Inflammatory macrophage treated with lipopolysaccharide for 1 hour (primary cell): ENCODE data around the gene KRTAP5-5.
"Not testable (repeated sequence)": the region's sequence is repeated elsewhere in the genome, so short reads cannot be mapped to it uniquely, and the experiment has no call there.

ENCODE experiments used
- DNase-seq, 2 donors: peaks; one replicate each; pipeline ENCODE4 v3.0.0-alpha.2; 2020 to 2022

Gene KRTAP5-5

GRCh38 chr11:1660111-1660867 lies 30.7 kb downstream of the KRTAP5-5 start:
- DNase-seq: no peak

GRCh38 chr11:1661454-1662269 lies 32.1 kb downstream of the KRTAP5-5 start:
- not testable (repeated sequence) for DNase-seq

GRCh38 chr11:1662699-1663283 lies 33.2 kb downstream of the KRTAP5-5 start:
- not testable (repeated sequence) for DNase-seq

GRCh38 chr11:1665313-1665712 lies 35.7 kb downstream of the KRTAP5-5 start:
- DNase-seq: no peak

DNA sequence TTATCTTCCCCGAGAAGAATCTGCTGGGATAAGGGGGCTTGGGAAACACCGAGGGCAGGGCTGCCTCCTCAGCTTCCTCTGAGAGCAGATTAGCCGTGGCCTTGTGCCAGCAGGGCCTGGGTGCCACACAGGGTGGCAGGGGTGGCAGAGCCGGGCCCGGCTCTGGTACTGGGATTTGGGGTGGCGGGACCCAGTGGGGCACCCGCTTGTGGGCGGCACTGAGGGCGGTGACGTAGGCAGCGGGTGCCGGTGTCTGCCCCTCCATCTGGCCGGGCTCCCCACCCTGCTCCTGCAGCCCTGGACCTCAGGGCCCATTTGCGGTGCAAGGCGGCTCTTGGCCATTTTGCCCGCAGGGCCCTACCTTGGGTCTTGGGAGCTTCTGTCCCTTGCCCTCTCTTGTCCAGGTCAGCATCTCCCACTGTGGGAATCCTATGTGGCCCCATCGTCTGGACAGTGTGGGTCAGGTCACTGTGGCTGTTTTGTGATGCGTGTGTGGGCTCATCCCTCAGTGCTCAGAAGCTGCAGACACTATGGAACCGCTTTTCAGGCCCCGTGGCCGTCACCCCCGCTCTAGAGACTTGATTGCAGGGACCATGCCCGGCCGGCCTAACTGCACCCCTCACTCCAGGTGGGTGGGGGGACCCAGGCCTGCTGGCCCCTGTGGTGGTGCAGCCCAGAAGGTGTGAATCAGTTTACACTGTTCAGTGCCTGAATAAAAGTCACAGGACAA lies 37.7 kb downstream of the KRTAP5-5 start:
- DNase-seq: no peak

DNA sequence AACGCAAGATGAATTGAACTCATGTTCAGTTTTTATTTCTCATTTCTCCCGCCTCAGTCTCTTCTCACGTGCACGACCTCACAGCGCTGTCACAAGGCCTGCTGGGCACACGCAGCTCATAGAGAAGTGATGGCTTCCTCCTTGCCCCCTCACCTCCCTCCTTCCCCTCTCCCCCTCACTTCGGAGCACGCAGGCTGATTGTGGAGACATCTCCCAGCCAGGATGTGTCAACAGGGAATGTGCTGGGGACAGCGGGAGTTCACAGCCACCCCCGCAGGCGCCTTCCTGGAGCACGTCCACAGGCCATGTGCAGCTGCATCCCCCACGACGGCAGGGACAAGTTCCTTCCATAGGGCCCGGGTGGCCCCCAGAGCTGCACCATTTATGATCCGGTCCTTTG lies 38.3 kb downstream of the KRTAP5-5 start:
- no peak for DNase-seq

- no peak for DNase-seq
Measured at GRCh38 chr11:1668911-1669473, 39.4 kb downstream of the KRTAP5-5 start.

DNA sequence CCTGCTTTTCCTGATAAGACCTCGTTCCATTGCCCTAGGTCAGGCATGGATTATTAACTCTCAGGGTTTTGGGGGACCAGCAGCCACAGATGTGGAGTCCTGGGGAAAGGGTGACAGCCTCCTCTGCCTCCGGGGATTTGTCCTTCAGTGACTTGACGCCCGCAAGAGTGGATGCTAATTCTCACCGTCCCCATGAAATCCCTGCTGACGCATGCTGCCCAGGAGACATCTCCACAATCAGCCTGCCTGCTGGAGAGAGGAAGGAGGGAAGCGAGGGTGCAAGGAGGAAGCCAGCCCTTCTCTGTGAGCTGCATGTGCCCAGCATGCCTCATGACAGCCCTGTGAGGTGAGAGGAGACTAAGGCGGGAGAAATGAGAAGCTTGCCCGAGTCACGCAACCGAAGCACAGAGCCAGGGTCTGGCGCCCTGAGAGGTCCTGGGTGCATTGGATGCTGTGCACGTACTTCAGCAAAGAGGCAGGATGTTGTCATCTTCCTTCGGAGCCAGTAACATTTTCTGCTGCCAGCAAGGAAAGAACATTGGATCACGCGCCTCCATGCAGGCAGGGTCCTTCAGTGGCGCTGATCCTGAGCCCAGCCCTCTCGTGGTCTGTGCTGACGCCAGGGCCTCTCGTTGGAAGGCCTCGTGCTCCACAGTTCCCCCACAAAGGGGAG lies 40.1 kb downstream of the KRTAP5-5 start:
- no peak for DNase-seq

DNA sequence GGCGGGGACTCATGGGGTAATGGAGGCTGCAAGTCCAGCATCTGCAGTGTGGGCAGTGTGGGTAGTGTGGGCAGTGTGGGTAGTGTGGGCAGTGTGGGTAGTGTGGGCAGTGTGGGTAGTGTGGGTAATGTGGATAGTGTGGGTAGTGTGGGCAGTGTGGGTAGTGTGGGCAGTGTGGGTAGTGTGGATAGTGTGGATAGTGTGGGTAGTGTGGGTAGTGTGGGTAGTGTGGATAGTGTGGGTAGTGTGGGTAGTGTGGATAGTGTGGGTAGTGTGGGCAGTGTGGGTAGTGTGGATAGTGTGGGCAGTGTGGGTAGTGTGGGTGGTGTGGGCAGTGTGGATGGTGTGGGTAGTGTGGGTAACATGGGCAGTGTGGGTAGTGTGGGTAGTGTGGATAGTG lies 40.9 kb downstream of the KRTAP5-5 start:
- DNase-seq: not testable (repeated sequence)

GRCh38 chr11:1670905-1671371 lies 41.4 kb downstream of the KRTAP5-5 start:
- DNase-seq: no peak

GRCh38 chr11:1671658-1672057 lies 42.1 kb downstream of the KRTAP5-5 start:
- no peak for DNase-seq

- DNase-seq: no peak
Measured at GRCh38 chr11:1672613-1673350, 43.2 kb downstream of the KRTAP5-5 start.

DNA sequence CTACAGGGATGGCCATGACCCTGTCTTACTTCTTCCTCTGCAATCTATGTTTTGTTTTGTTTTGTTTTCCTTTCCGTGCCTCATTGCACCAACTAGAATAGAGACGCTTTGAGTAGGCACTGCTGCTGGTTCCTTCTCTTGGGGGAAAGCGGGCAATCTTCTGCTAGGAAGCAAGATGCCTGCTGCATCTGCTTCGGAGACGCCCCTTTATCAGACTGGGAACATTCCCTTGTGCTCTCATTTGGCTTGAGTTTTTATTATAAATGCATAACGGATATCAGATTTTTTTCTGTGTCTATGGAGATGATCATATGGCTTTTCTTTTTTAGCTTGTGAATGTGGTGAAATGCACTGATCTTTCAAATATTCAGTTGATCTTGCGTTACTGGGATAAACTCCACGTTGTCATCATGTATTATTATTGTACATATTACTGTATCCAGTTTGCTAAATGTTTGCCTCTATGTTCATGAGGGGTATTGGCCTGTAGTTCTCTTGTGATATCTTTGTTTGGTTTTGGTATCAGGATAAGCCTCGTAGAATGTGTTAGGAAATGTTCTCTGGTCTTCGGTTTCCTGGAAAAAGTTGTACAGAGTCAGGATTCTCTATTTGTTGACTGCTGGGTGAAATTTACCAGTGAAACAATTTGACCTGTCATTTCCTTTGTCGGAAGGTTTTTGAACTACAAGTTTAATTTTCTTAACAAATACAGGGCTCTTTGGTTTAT lies 44.0 kb downstream of the KRTAP5-5 start:
- no peak for DNase-seq

DNA sequence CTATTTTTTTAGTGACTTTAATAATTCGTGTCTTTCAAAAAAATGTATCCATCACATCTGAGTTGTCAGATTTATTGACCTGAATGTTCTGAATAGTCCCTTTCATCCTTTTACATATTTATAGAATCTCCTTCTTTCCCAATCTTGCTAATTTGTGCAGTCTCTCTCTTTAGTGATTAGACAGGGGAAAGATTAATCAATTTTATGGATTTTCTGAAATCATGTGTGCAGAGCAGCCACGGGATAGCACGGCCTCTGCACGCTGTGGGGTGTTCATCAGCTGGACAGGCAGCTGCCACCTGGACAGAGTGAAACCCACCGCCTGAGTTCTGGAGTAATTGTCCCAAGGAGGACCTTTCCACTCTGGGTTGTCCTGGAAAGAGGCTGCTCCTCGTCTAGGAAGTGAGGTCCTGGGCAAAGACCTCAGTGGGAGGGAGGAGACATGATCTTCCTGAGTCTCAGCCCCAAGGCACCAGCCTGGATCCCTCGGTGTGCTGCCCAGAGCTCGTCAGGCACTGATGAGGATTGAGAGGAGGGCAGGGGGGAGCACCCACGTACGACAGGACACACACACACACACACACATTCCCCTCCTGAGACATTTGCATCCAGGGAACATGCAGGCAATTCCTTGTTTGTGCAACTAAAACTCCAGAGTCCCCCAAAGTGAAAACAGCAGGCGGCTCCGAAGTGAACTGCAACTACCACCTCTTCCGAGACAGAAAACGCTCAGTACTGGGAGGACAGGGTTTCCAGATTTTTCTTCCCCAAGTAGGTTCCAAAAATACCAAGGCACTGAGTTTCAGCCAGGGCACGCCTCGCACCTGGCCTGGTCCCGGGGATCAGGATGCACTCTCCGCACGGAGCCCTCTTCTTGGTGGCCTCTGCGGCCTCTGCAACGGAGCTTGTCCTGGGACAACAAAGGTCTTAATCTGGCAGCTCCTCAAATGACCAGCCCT lies 44.9 kb downstream of the KRTAP5-5 start:
- DNase-seq: no peak

GRCh38 chr11:1675536-1676228 lies 46.1 kb downstream of the KRTAP5-5 start:
- no peak for DNase-seq

DNA sequence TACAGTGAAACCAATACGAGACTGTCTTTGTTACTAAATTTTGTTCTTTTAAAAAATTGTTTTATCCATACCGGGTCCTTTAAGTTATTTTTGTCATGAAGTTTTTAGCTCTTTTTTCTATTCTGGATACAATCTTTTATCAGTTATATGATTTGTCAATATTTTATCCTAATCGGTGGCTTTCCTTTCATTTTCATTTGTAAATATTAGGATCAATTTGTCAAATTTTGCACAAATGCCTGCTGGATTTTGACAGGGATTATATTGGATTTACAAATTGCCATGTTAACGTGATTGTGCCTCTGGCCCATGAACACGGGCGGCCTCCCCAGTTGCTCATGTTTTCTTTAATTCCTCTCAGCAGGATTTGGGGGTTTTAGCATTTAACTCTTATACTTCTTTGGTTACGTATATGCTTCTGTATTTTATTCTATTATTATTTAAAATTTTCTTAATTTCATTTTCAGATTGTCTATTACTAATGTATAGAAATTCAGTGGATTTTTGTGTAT lies 46.7 kb downstream of the KRTAP5-5 start:
- DNase-seq: no peak

- DNase-seq: no peak
Measured at GRCh38 chr11:1679881-1680280, 50.3 kb downstream of the KRTAP5-5 start.
